Measurements from ENCODE around the gene CRACR2B. TPM values are rescaled to one million over a fixed set of nuclear protein-coding genes. Genes with fewer than 3 reads are reported as not detected.
A peak's percentile ranks its signal among the peaks of the same experiment; 100 is the strongest.

Gene CRACR2B
- total and polyA plus RNA-seq, 2 of the 13 experiments (the other 11 are each of a cell fraction or from before 2014, with no cell fraction given): 14.9 to 21.0 TPM

- peak; percentile 24; the same call in 1 of the 2 replicates for TF ChIP-seq HOXA3 (CRISPR knock-in tag; IDR thresholded peaks at IDR 0.05)
- TF ChIP-seq STAG1 (CRISPR knock-in tag; IDR thresholded peaks at IDR 0.05): no peak
- peak; percentile 88; the same call in 1 of the 2 replicates for TF ChIP-seq ZMAT3 (CRISPR knock-in tag; conservative IDR thresholded peaks at IDR 0.05)
- TF ChIP-seq U2AF1 (optimal IDR thresholded peaks at IDR 0.05; ENCODE audit: low read depth, low read length): no peak
- TF ChIP-seq ZNF296 (CRISPR knock-in tag; conservative IDR thresholded peaks at IDR 0.05): 0 out of 2 replicates have a peak, but pooled peaks have one; percentile 37
- TF ChIP-seq RBFOX2 (IDR thresholded peaks at IDR 0.05; ENCODE audit: low read depth, low read length): peak; percentile 69
- TF ChIP-seq SKIL (CRISPR knock-in tag; IDR thresholded peaks at IDR 0.05; ENCODE audit: borderline replicate concordance): peak; percentile 92
- TF ChIP-seq SALL1 (CRISPR knock-in tag; IDR thresholded peaks at IDR 0.05): peak; percentile 83
- peak; percentile 47; the same call in 1 of the 2 replicates for TF ChIP-seq TFAP4 (IDR thresholded peaks at IDR 0.05; ENCODE audit: borderline replicate concordance, low read depth)
- TF ChIP-seq TGIF2 (CRISPR knock-in tag; IDR thresholded peaks at IDR 0.05): no peak
- TF ChIP-seq ZMAT5 (CRISPR knock-in tag; IDR thresholded peaks at IDR 0.05; ENCODE audit: borderline replicate concordance, low read depth): no peak
- TF ChIP-seq ASH2L (IDR thresholded peaks at IDR 0.05; ENCODE audit: insufficient read length, low read depth, low read length): no peak
- TF ChIP-seq HNF4A (CRISPR knock-in tag; IDR thresholded peaks at IDR 0.05): 0 out of 2 replicates have a peak, but pooled peaks have one; percentile 8
- no peak for TF ChIP-seq ZNF704 (CRISPR knock-in tag; IDR thresholded peaks at IDR 0.05; ENCODE audit: borderline replicate concordance)
- TF ChIP-seq ZUFSP (CRISPR knock-in tag; IDR thresholded peaks at IDR 0.05; ENCODE audit: borderline replicate concordance): no peak
- peak; percentile 22; the same call in 1 of the 2 replicates for TF ChIP-seq ZBTB33 (CRISPR knock-in tag; IDR thresholded peaks at IDR 0.05)
- peak; percentile 58; the same call in 1 of the 2 replicates for TF ChIP-seq TAF1 (CRISPR knock-in tag; IDR thresholded peaks at IDR 0.05)
- TF ChIP-seq MZF1 (CRISPR knock-in tag; IDR thresholded peaks at IDR 0.05; ENCODE audit: borderline replicate concordance): no peak; the same call in 1 of the 2 replicates
- TF ChIP-seq CBX2 (IDR thresholded peaks at IDR 0.05; ENCODE audit: low read depth, low read length): no peak
- TF ChIP-seq CBX2 (CRISPR knock-in tag; IDR thresholded peaks at IDR 0.05; ENCODE audit: low read depth): peak; percentile 50; the same call in 1 of the 2 replicates
These were observed 16.3 kb downstream of the CRACR2B start (continued) for GRCh38 chr11:843818-844692.

Data from HepG2 (cell line).